ENCODE results near the gene FAM13B.
A peak's percentile ranks its signal among the peaks of the same experiment; 100 is the strongest.

Gene FAM13B

GRCh38 chr5:138033386-138033808, 518 bp upstream of the FAM13B start:
- peak overlapping the region; percentile 55 for H3K4me2 ChIP-seq (ENCODE audit: low read length, poor library complexity, severe bottlenecking)
- peak overlapping the region; percentile 3 to 68 for H3K4ac ChIP-seq (ENCODE audit: low read depth in 1 of 2, low read length in 2 of 2)
- peaks cover 10% of the 10 kb centered on the region for H3K4me1 ChIP-seq (ENCODE audit: control insufficient read depth, insufficient read depth, low read depth, low read length)
- no peaks in the 10 kb centered on the region for H3K79me1 ChIP-seq (replicated peaks; ENCODE audit: low read length, poor library complexity, severe bottlenecking)
- peak overlapping the region; percentile 86 for H3K27ac ChIP-seq (ENCODE audit: low read length, poor library complexity, severe bottlenecking)
- H2BK120ac ChIP-seq (ENCODE audit: low read depth, low read length) = peak overlapping the region; percentile 51
- peak overlapping the region; percentile 88 for H4K8ac ChIP-seq (ENCODE audit: low read length)
- H3K4me3 ChIP-seq (ENCODE audit: insufficient read depth in 1 of 2, low read depth in 1 of 2, low read length in 2 of 2) = peak overlapping the region; percentile 72 to 92
- peak overlapping the region; percentile 1 for H2BK5ac ChIP-seq (ENCODE audit: low read depth, low read length, poor library complexity, severe bottlenecking)
- H3K18ac ChIP-seq (ENCODE audit: low read depth in 1 of 2, low read length in 2 of 2) = peak overlapping the region; percentile 75 to 78
- no peaks in the 10 kb centered on the region for H3K27me3 ChIP-seq (ENCODE audit: control insufficient read depth in 1 of 2, insufficient read depth in 1 of 2, low read length in 2 of 2)
- no peak overlapping the region for H2AK5ac ChIP-seq (ENCODE audit: low read length, severe bottlenecking)
- H2BK15ac ChIP-seq (ENCODE audit: low read depth, poor library complexity, severe bottlenecking) = peak overlapping the region; percentile 45
- 3% methylated on average over 9 of the region's 15 CpGs for WGBS
- H4K91ac ChIP-seq (ENCODE audit: low read length) = peak overlapping the region; percentile 47
- no peaks in the 10 kb centered on the region for H3K36me3 ChIP-seq (ENCODE audit: control insufficient read depth in 1 of 2, insufficient read depth in 2 of 2, low read depth in 1 of 2, low read length in 2 of 2)
- H3K9ac ChIP-seq (ENCODE audit: low read length) = peak overlapping the region; percentile 95
- peak overlapping the region in 1 of 2 experiments; percentile 2 for H3K23ac ChIP-seq (ENCODE audit: low read length in 2 of 2)
- H2BK12ac ChIP-seq (ENCODE audit: low read length in 2 of 2) = no peak overlapping the region
- H2AFZ ChIP-seq (ENCODE audit: low read depth, low read length) = peak overlapping the region; percentile 46
- H3K14ac ChIP-seq (ENCODE audit: low read length in 2 of 2) = peak overlapping the region in 1 of 2 experiments; percentile 72
- DNase-seq = peak; percentile 29
- no peaks in the 10 kb centered on the region for H3K9me3 ChIP-seq (ENCODE audit: control insufficient read depth, low read length)

GRCh38 chr5:138032028-138032571, 779 bp downstream of the FAM13B start:
- Histone ChIP-seq H3K18ac (ENCODE audit: low read depth in 1 of 2, low read length in 2 of 2) (peak overlapping the region in 1 of 2 experiments; percentile 77), H3K4me2 (ENCODE audit: low read length, poor library complexity, severe bottlenecking) (peak overlapping the region; percentile 95), H3K9me3 (ENCODE audit: control insufficient read depth, low read length) (no peaks in the 10 kb centered on the region), H2BK12ac (ENCODE audit: low read length in 2 of 2) (no peak overlapping the region), H4K91ac (ENCODE audit: low read length) (no peak overlapping the region), H3K27me3 (ENCODE audit: control insufficient read depth in 1 of 2, insufficient read depth in 1 of 2, low read length in 2 of 2) (no peaks in the 10 kb centered on the region), H3K23ac (ENCODE audit: low read length in 2 of 2) (no peak overlapping the region), H3K36me3 (ENCODE audit: control insufficient read depth in 1 of 2, insufficient read depth in 2 of 2, low read depth in 1 of 2, low read length in 2 of 2) (no peaks in the 10 kb centered on the region), H3K27ac (ENCODE audit: low read length, poor library complexity, severe bottlenecking) (peak overlapping the region; percentile 58), H3K4me1 (ENCODE audit: control insufficient read depth, insufficient read depth, low read depth, low read length) (peaks cover 10% of the 10 kb centered on the region), H3K14ac (ENCODE audit: low read length in 2 of 2) (peak overlapping the region in 1 of 2 experiments; percentile 71), H2BK15ac (ENCODE audit: low read depth, poor library complexity, severe bottlenecking) (no peak overlapping the region), H4K8ac (ENCODE audit: low read length) (no peak overlapping the region), H3K9ac (ENCODE audit: low read length) (peak overlapping the region; percentile 95), H2AK5ac (ENCODE audit: low read length, severe bottlenecking) (no peak overlapping the region), H3K4me3 (ENCODE audit: insufficient read depth in 1 of 2, low read depth in 1 of 2, low read length in 2 of 2) (peak overlapping the region; percentile 88 to 92), H3K79me1 (replicated peaks; ENCODE audit: low read length, poor library complexity, severe bottlenecking) (no peaks in the 10 kb centered on the region), H2BK120ac (ENCODE audit: low read depth, low read length) (no peak overlapping the region), H2AFZ (ENCODE audit: low read depth, low read length) (peak overlapping the region; percentile 75), H2BK5ac (ENCODE audit: low read depth, low read length, poor library complexity, severe bottlenecking) (no peak overlapping the region), H3K4ac (ENCODE audit: low read depth in 1 of 2, low read length in 2 of 2) (peak overlapping the region in 1 of 2 experiments; percentile 61)
- WGBS = 6% methylated on average over 23 of the region's 24 CpGs
- no peak for DNase-seq

DNA sequence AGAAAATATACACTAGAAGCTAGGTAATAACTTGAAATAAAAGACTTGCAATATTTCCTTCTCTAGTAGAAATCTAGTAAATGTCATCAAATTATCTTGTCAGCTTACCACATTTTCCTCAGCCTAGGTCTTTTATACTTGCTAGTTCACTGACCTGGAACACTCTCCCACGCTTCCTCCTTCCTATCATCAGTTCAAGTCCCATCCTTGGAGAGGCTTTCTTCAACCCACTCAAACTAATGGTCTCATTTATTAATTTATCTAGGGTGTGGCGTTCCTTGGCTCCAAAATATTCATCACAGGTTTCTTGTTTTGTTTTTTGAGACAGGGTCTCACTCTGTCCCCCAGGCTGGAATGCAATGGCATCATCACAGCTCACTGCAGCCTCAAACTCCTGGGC, 2.9 kb downstream of the FAM13B start:
- Histone ChIP-seq H3K4ac (ENCODE audit: low read depth in 1 of 2, low read length in 2 of 2) (no peak overlapping the region), H3K23ac (ENCODE audit: low read length in 2 of 2) (no peak overlapping the region), H3K18ac (ENCODE audit: low read depth in 1 of 2, low read length in 2 of 2) (no peak overlapping the region), H3K9ac (ENCODE audit: low read length) (no peak overlapping the region), H3K4me2 (ENCODE audit: low read length, poor library complexity, severe bottlenecking) (no peak overlapping the region), H3K79me1 (replicated peaks; ENCODE audit: low read length, poor library complexity, severe bottlenecking) (no peaks in the 10 kb centered on the region), H4K91ac (ENCODE audit: low read length) (no peak overlapping the region), H3K36me3 (ENCODE audit: control insufficient read depth in 1 of 2, insufficient read depth in 2 of 2, low read depth in 1 of 2, low read length in 2 of 2) (peaks cover 0 to 2% of the 10 kb centered on the region in 2 experiments), H2AFZ (ENCODE audit: low read depth, low read length) (no peak overlapping the region), H3K4me1 (ENCODE audit: control insufficient read depth, insufficient read depth, low read depth, low read length) (peaks cover 10% of the 10 kb centered on the region), H4K8ac (ENCODE audit: low read length) (no peak overlapping the region), H2BK15ac (ENCODE audit: low read depth, poor library complexity, severe bottlenecking) (no peak overlapping the region), H3K27ac (ENCODE audit: low read length, poor library complexity, severe bottlenecking) (no peak overlapping the region), H2AK5ac (ENCODE audit: low read length, severe bottlenecking) (no peak overlapping the region), H3K14ac (ENCODE audit: low read length in 2 of 2) (no peak overlapping the region), H3K4me3 (ENCODE audit: insufficient read depth in 1 of 2, low read depth in 1 of 2, low read length in 2 of 2) (no peak overlapping the region), H2BK5ac (ENCODE audit: low read depth, low read length, poor library complexity, severe bottlenecking) (no peak overlapping the region), H3K9me3 (ENCODE audit: control insufficient read depth, low read length) (no peaks in the 10 kb centered on the region), H2BK120ac (ENCODE audit: low read depth, low read length) (no peak overlapping the region), H3K27me3 (ENCODE audit: control insufficient read depth in 1 of 2, insufficient read depth in 1 of 2, low read length in 2 of 2) (no peaks in the 10 kb centered on the region), H2BK12ac (ENCODE audit: low read length in 2 of 2) (no peak overlapping the region)
- DNase-seq = no peak
- 92% methylated on average over 2 of the region's 2 CpGs for WGBS

GRCh38 chr5:138029501-138029900, 3.4 kb downstream of the FAM13B start:
- Histone ChIP-seq H3K36me3 (ENCODE audit: control insufficient read depth in 1 of 2, insufficient read depth in 2 of 2, low read depth in 1 of 2, low read length in 2 of 2) (peaks cover 0 to 2% of the 10 kb centered on the region in 2 experiments), H3K4me3 (ENCODE audit: insufficient read depth in 1 of 2, low read depth in 1 of 2, low read length in 2 of 2) (no peak overlapping the region), H3K14ac (ENCODE audit: low read length in 2 of 2) (no peak overlapping the region), H2BK120ac (ENCODE audit: low read depth, low read length) (no peak overlapping the region), H3K23ac (ENCODE audit: low read length in 2 of 2) (no peak overlapping the region), H3K79me1 (replicated peaks; ENCODE audit: low read length, poor library complexity, severe bottlenecking) (no peaks in the 10 kb centered on the region), H3K4ac (ENCODE audit: low read depth in 1 of 2, low read length in 2 of 2) (no peak overlapping the region), H2BK15ac (ENCODE audit: low read depth, poor library complexity, severe bottlenecking) (no peak overlapping the region), H2AFZ (ENCODE audit: low read depth, low read length) (no peak overlapping the region), H3K27ac (ENCODE audit: low read length, poor library complexity, severe bottlenecking) (no peak overlapping the region), H3K4me1 (ENCODE audit: control insufficient read depth, insufficient read depth, low read depth, low read length) (peaks cover 10% of the 10 kb centered on the region), H4K8ac (ENCODE audit: low read length) (no peak overlapping the region), H2BK5ac (ENCODE audit: low read depth, low read length, poor library complexity, severe bottlenecking) (no peak overlapping the region), H3K4me2 (ENCODE audit: low read length, poor library complexity, severe bottlenecking) (no peak overlapping the region), H4K91ac (ENCODE audit: low read length) (no peak overlapping the region), H3K18ac (ENCODE audit: low read depth in 1 of 2, low read length in 2 of 2) (no peak overlapping the region), H2AK5ac (ENCODE audit: low read length, severe bottlenecking) (no peak overlapping the region), H2BK12ac (ENCODE audit: low read length in 2 of 2) (no peak overlapping the region), H3K27me3 (ENCODE audit: control insufficient read depth in 1 of 2, insufficient read depth in 1 of 2, low read length in 2 of 2) (no peaks in the 10 kb centered on the region), H3K9me3 (ENCODE audit: control insufficient read depth, low read length) (no peaks in the 10 kb centered on the region), H3K9ac (ENCODE audit: low read length) (no peak overlapping the region)
- WGBS = 71% methylated on average over 1 of the region's 2 CpGs
- DNase-seq = no peak
